AG04450 (cell line): Measurements from ENCODE around the gene EHMT1. TPM values are rescaled to one million over a fixed set of nuclear protein-coding genes. Genes with fewer than 3 reads are reported as not detected.
A peak's percentile ranks its signal among the peaks of the same experiment; 100 is the strongest.

Experiments
- CTCF ChIA-PET: fragments of 300-600, 350-600 bp; formaldehyde crosslinking; extraction: SDS; loops from one replicate; lab custom pipeline; 2022; ENCODE audit warnings: antibody characterized with exemption, inconsistent platforms; lab: Charles Lee
- POLR2A ChIA-PET: fragments of 350-600 bp; formaldehyde crosslinking; extraction: SDS; loops from one replicate; lab custom pipeline; 2021; ENCODE audit warnings: antibody characterized with exemption, inconsistent platforms; lab: Yijun Ruan, JAX
- DNase-seq: peaks from one replicate; pipeline ENCODE4 v3.0.0-alpha.2; 2011; ENCODE audit warnings: low read depth, low spot score
- H3K27ac ChIP-seq: one replicate; pipeline ENCODE4 v1.5.1; 2012; ENCODE audit warnings: low read depth, low read length, control low read depth
- H3K27me3 ChIP-seq: one replicate; pipeline ENCODE4 v1.6.0; 2012; ENCODE audit warnings: low read length; ENCODE audit not compliant: control insufficient read depth, insufficient read depth
- H3K4me3 ChIP-seq: 2 replicates; pipeline ENCODE4 v1.5.1; 2011; ENCODE audit warnings: mild to moderate bottlenecking, low read depth, low read length, control low read depth
- H3K9me3 ChIP-seq: 2 replicates; pipeline ENCODE4 v1.5.1; 2012; ENCODE audit warnings: low read length; ENCODE audit not compliant: control insufficient read depth, insufficient read depth
- polyA plus RNA-seq: library from polyadenylated mRNA; depleted of rRNA; stranded (reverse); fragments of >200 nt; gene quantifications from 2 replicates; pipeline ENCODE4 v1.2.3, GENCODE V29; 2011
- TF ChIP-seq, protein P1 (sequence below): IDR thresholded peaks from 2 replicates; pipeline ENCODE4 v1.5.1; 2011; ENCODE audit warnings: low read depth, low read length, control low read depth, inconsistent platforms

Gene EHMT1
- polyA plus RNA-seq, 1 experiment: 26.1 TPM

DNA sequence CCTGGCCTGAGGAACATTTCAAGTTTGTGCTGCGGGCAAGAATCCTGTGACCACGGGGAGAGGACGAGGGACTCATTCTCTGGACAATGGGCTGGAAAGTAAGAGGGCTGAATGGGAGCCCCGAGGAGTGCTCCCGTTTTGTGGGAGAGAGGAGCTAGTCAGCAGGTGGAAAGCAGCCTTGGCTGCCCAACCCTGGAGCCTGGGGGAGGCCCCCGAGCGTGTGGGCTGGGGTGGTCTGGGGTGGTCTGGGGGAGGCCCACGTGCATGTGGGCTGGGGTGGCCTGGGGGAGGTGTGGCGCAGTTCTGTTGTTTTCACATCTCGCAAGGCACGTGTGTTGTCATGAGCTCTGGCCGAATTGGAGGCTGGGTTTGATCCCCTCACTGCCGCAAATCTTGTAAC is 27.5 kb downstream of the EHMT1 start:
- TF ChIP-seq, protein P1, sequence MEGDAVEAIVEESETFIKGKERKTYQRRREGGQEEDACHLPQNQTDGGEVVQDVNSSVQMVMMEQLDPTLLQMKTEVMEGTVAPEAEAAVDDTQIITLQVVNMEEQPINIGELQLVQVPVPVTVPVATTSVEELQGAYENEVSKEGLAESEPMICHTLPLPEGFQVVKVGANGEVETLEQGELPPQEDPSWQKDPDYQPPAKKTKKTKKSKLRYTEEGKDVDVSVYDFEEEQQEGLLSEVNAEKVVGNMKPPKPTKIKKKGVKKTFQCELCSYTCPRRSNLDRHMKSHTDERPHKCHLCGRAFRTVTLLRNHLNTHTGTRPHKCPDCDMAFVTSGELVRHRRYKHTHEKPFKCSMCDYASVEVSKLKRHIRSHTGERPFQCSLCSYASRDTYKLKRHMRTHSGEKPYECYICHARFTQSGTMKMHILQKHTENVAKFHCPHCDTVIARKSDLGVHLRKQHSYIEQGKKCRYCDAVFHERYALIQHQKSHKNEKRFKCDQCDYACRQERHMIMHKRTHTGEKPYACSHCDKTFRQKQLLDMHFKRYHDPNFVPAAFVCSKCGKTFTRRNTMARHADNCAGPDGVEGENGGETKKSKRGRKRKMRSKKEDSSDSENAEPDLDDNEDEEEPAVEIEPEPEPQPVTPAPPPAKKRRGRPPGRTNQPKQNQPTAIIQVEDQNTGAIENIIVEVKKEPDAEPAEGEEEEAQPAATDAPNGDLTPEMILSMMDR: no peak
- no peak overlapping the region for H3K4me3 ChIP-seq
- DNase-seq: no peak
- ChIA-PET CTCF (interaction anchor here (0.6 kb wide), 1 partner anchor 18 kb away, joined by 3 read pairs; no protein-coding TSS in a partner anchor), POLR2A (no interaction called here)
- no peaks in the 10 kb centered on the region for H3K27me3 ChIP-seq
- no peaks in the 10 kb centered on the region; the same call in 1 of the 2 replicates for H3K9me3 ChIP-seq
- H3K27ac ChIP-seq: peak overlapping the region; percentile 2

DNA sequence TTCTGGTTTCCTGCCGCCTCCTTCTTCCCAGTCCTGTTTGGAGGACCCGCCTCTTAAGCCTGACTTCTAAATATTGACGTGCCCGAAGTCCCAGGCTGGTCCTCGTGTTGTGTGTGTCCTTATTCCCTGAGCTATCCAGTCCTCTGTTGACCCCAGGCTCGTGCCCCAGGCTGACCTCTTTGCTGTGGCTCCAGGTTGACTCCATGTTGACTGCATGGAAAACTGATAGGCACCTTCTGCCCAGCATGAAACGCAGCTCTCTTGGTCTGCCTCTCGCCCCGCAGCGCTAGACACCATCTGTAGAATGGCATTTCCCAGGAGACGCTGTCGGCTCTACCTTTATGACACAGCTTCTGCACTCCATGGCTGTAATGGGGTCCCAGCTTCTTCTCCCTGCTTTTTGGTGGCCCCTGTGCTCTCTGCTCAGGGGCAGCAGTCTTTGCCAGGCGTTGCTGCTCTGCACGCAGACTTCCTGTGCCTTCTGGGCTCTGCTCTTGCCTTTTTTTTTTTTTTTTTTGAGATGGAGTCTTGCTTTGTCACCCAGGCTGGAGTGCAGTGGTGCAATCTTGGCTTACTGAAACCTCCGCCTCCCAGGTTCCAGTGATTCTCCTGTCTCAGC is 28.4 kb downstream of the EHMT1 start:
- POLR2A ChIA-PET: no interaction called here
- DNase-seq: no peak
- no peaks in the 10 kb centered on the region for H3K27me3 ChIP-seq
- H3K27ac ChIP-seq: no peak overlapping the region
- TF ChIP-seq, protein P1: no peak
- H3K9me3 ChIP-seq: no peaks in the 10 kb centered on the region; the same call in 1 of the 2 replicates
- H3K4me3 ChIP-seq: no peak overlapping the region
- CTCF ChIA-PET: interaction anchor here (0.6 to 1.0 kb wide), 2 partner anchors 19 kb away, joined by 3 read pairs; no protein-coding TSS in a partner anchor

- CTCF ChIA-PET: no interaction called here
- no peak for DNase-seq
- H3K4me3 ChIP-seq: no peak overlapping the region
- H3K27me3 ChIP-seq: no peaks in the 10 kb centered on the region
- no peak overlapping the region for H3K27ac ChIP-seq
- POLR2A ChIA-PET: no interaction called here
- H3K9me3 ChIP-seq: no peaks in the 10 kb centered on the region; the same call in 1 of the 2 replicates
- TF ChIP-seq, protein P1: no peak
These were observed 29.6 kb downstream of the EHMT1 start for GRCh38 chr9:137648396-137648795.

GRCh38 chr9:137649553-137649952 is 30.7 kb downstream of the EHMT1 start:
- Histone ChIP-seq H3K4me3 (no peak overlapping the region), H3K27ac (no peak overlapping the region), H3K9me3 (no peaks in the 10 kb centered on the region; the same call in 1 of the 2 replicates), H3K27me3 (no peaks in the 10 kb centered on the region)
- ChIA-PET POLR2A (no interaction called here), CTCF (interaction anchor here (1.1 kb wide), 1 partner anchor 23 kb away, joined by 3 read pairs; no protein-coding TSS in a partner anchor)
- no peak for DNase-seq
- TF ChIP-seq, protein P1: no peak

GRCh38 chr9:137650259-137650658 is 31.5 kb downstream of the EHMT1 start:
- Histone ChIP-seq H3K4me3 (no peak overlapping the region), H3K9me3 (no peaks in the 10 kb centered on the region; the same call in 1 of the 2 replicates), H3K27me3 (no peaks in the 10 kb centered on the region), H3K27ac (no peak overlapping the region)
- CTCF ChIA-PET: interaction anchor here (1.1 kb wide), 1 partner anchor 23 kb away, joined by 3 read pairs; no protein-coding TSS in a partner anchor
- no peak for DNase-seq
- POLR2A ChIA-PET: no interaction called here
- TF ChIP-seq, protein P1: no peak
